H9 (cell line): ENCODE results near the gene ABCB11. TPM values are rescaled to one million over a fixed set of nuclear protein-coding genes. Genes with fewer than 3 reads are reported as not detected.

Experiments used
- DNase-seq: peaks from one replicate; pipeline ENCODE4 v3.0.0-alpha.2; 2017
- H2AFZ ChIP-seq: one replicate; pipeline ENCODE4 v1.6.1; 2013; ENCODE audit warnings: mild to moderate bottlenecking, low read length, control low read depth, moderate library complexity
- H2AK5ac ChIP-seq: 2 replicates; pipeline ENCODE4 v1.6.1; 2013; ENCODE audit warnings: low read length, control low read depth, mixed read lengths; ENCODE audit not compliant: insufficient read length
- H2BK120ac ChIP-seq: one replicate; pipeline ENCODE4 v1.6.1; 2013; ENCODE audit warnings: low read depth, mild to moderate bottlenecking, low read length, control low read depth, inconsistent platforms; ENCODE audit not compliant: poor library complexity, severe bottlenecking
- H2BK12ac ChIP-seq: 2 replicates; pipeline ENCODE4 v1.6.1; 2013; ENCODE audit warnings: low read length, control low read depth, mixed read lengths, low read depth; ENCODE audit not compliant: insufficient read length
- H2BK15ac ChIP-seq: 2 replicates; pipeline ENCODE4 v1.6.1; 2013; ENCODE audit warnings: low read depth, low read length, control low read depth
- H2BK20ac ChIP-seq: one replicate; pipeline ENCODE4 v1.6.1; 2013; ENCODE audit warnings: low read depth, mild to moderate bottlenecking, low read length, control low read depth, inconsistent platforms; ENCODE audit not compliant: poor library complexity, severe bottlenecking
- H2BK5ac ChIP-seq: 2 replicates; pipeline ENCODE4 v1.6.1; 2013; ENCODE audit warnings: low read length, control low read depth, mixed read lengths; ENCODE audit not compliant: insufficient read length
- H3K14ac ChIP-seq: 2 replicates; pipeline ENCODE4 v1.6.1; 2013; ENCODE audit warnings: low read length, control low read depth; ENCODE audit not compliant: insufficient read depth
- H3K18ac ChIP-seq: 2 replicates; pipeline ENCODE4 v1.6.1; 2013; ENCODE audit warnings: low read depth, mild to moderate bottlenecking, mixed read lengths, low read length, control low read depth; ENCODE audit not compliant: insufficient read length
- H3K23ac ChIP-seq: 2 replicates; pipeline ENCODE4 v1.6.1; 2013; ENCODE audit warnings: low read length, control low read depth, mixed read lengths, low read depth; ENCODE audit not compliant: insufficient read length
- H3K23me2 ChIP-seq: 2 replicates; pipeline ENCODE4 v1.6.1; 2013; ENCODE audit warnings: low read depth, mild to moderate bottlenecking, mixed read lengths, low read length, control low read depth; ENCODE audit not compliant: insufficient read length, poor library complexity, severe bottlenecking
- H3K27ac ChIP-seq: 2 replicates; pipeline ENCODE4 v1.5.1; 2013; ENCODE audit warnings: low read length, control low read depth, mixed read lengths, low read depth; ENCODE audit not compliant: insufficient read length
- H3K27me3 ChIP-seq: 2 replicates; pipeline ENCODE4 v1.6.1; 2013; ENCODE audit warnings: low read length, control low read depth, inconsistent platforms; ENCODE audit not compliant: insufficient read depth
- H3K4ac ChIP-seq: 2 replicates; pipeline ENCODE4 v1.6.1; 2013; ENCODE audit warnings: low read depth, mild to moderate bottlenecking, control low read depth, inconsistent platforms, low read length, moderate library complexity
- H3K4me1 ChIP-seq: 2 replicates; pipeline ENCODE4 v1.6.1; 2013; ENCODE audit warnings: low read length, control low read depth, inconsistent platforms; ENCODE audit not compliant: insufficient read depth
- H3K4me2 ChIP-seq: 2 replicates; pipeline ENCODE4 v1.6.1; 2013; ENCODE audit warnings: low read length, control low read depth, mixed read lengths; ENCODE audit not compliant: insufficient read length, insufficient read depth
- H3K56ac ChIP-seq: 2 replicates; pipeline ENCODE4 v1.6.1; 2013; ENCODE audit warnings: low read depth, mild to moderate bottlenecking, mixed read lengths, low read length, control low read depth; ENCODE audit not compliant: insufficient read length
- H3K79me1 ChIP-seq: 2 replicates; pipeline ENCODE4 v1.6.1; 2013; ENCODE audit warnings: low read depth, mild to moderate bottlenecking, moderate library complexity, low read length, control low read depth, inconsistent platforms; ENCODE audit not compliant: insufficient read depth, poor library complexity, severe bottlenecking
- H3K79me2 ChIP-seq: 2 replicates; pipeline ENCODE4 v1.6.1; 2013; ENCODE audit warnings: low read length, control low read depth, inconsistent platforms; ENCODE audit not compliant: insufficient read depth
- H3K9ac ChIP-seq: 2 replicates; pipeline ENCODE4 v1.6.1; 2013; ENCODE audit warnings: low read length, control low read depth, mixed read lengths; ENCODE audit not compliant: insufficient read length; ENCODE audit errors: extremely low read depth
- H3K9me3 ChIP-seq: one replicate; pipeline ENCODE4 v1.6.1; 2013; ENCODE audit warnings: low read depth, low read length, inconsistent platforms; ENCODE audit not compliant: control insufficient read depth
- H3T11ph ChIP-seq: one replicate; pipeline ENCODE4 v1.6.1; 2013; ENCODE audit warnings: mild to moderate bottlenecking, low read length, control low read depth, inconsistent platforms
- H4K20me1 ChIP-seq: one replicate; pipeline ENCODE4 v1.6.1; 2013; ENCODE audit not compliant: control insufficient read depth, insufficient read length, insufficient read depth
- H4K5ac ChIP-seq: 2 replicates; pipeline ENCODE4 v1.6.1; 2013; ENCODE audit warnings: low read depth, mild to moderate bottlenecking, mixed read lengths, low read length, control low read depth; ENCODE audit not compliant: insufficient read length
- H4K8ac ChIP-seq: replicated peaks from 2 replicates; pipeline ENCODE4 v1.6.1; 2013; ENCODE audit warnings: low read length, control low read depth, mixed read lengths, low read depth; ENCODE audit not compliant: insufficient read length
- H4K91ac ChIP-seq: 2 replicates; pipeline ENCODE4 v1.6.1; 2013; ENCODE audit warnings: low read depth, mild to moderate bottlenecking, moderate library complexity, mixed read lengths, low read length, control low read depth; ENCODE audit not compliant: insufficient read length
- H3K27ac Mint-ChIP-seq, 3 experiments: 2 replicates in 2 of 3; 3 replicates in 1 of 3; pipeline ENCODE4 v1.8.0; 2020 to 2021; ENCODE audit warnings: mixed read lengths in 3 of 3, mild to moderate bottlenecking in 1 of 3, moderate library complexity in 1 of 3
- H3K27me3 Mint-ChIP-seq: 2 replicates; pipeline ENCODE4 v1.8.0; 2021; ENCODE audit warnings: low read depth, mild to moderate bottlenecking, moderate library complexity, mixed read lengths
- H3K36me3 Mint-ChIP-seq, 3 experiments: 2 replicates in 2 of 3; 3 replicates in 1 of 3; pipeline ENCODE4 v1.8.0; 2020 to 2021; ENCODE audit warnings: low read depth in 3 of 3, mixed read lengths in 3 of 3; ENCODE audit not compliant: insufficient read depth in 1 of 3
- H3K4me1 Mint-ChIP-seq, 2 experiments: 2 replicates each; pipeline ENCODE4 v1.8.0; 2020; ENCODE audit warnings: mixed read lengths in 2 of 2
- H3K4me3 Mint-ChIP-seq, 2 experiments: 2 replicates in 1 of 2; 3 replicates in 1 of 2; pipeline ENCODE4 v1.8.0; 2020 to 2021; ENCODE audit warnings: mild to moderate bottlenecking in 2 of 2, mixed read lengths in 2 of 2, moderate library complexity in 1 of 2
- H3K9me3 Mint-ChIP-seq, 2 experiments: 2 replicates in 1 of 2; 3 replicates in 1 of 2; pipeline ENCODE4 v1.8.0; 2020; ENCODE audit warnings: mild to moderate bottlenecking in 2 of 2, mixed read lengths in 2 of 2, moderate library complexity in 1 of 2
- CTCF ChIP-seq: fragments of 200-600 bp; sonication (generic); conservative IDR thresholded peaks from 3 replicates; pipeline ENCODE4 v1.8.0; 2021; ENCODE audit warnings: antibody characterized with exemption, mild to moderate bottlenecking
- WGBS: extraction: QIAGEN DNeasy Blood & Tissue Kit; methylation state at CpG from one replicate; pipeline ENCODE4 v1.1.7; 2013; ENCODE audit warnings: missing lambda C conversion rate, low lambda C conversion rate, mixed read lengths; ENCODE audit not compliant: insufficient read length; ENCODE audit errors: extremely low coverage; 5-methylcytosine and 5-hydroxymethylcytosine counted together
- total RNA-seq: library from RNA; stranded (reverse); gene quantifications from 2 replicates; pipeline ENCODE4 v1.2.1, GENCODE V29; 2021

Gene ABCB11
- total RNA-seq, 1 experiment from 2014 or later, result not detected

GRCh38 chr2:168944065-168944464, 87.1 kb downstream of the ABCB11 start:
- no peak overlapping the region for H3K23ac ChIP-seq
- no peak overlapping the region for H3K56ac ChIP-seq
- peak; percentile 51 for DNase-seq
- TF ChIP-seq CTCF, result peak; percentile 42; the same call in 2 of the 3 replicates
- no peak overlapping the region for H3K14ac ChIP-seq
- H3K27ac Mint-ChIP-seq, result peak overlapping the region in 1 of 3 experiments; percentile 0; a peak in 1 of 7 replicates
- no peak overlapping the region for H2AFZ ChIP-seq
- no peak overlapping the region for H2BK15ac ChIP-seq
- H2BK120ac ChIP-seq, result no peak overlapping the region
- H2AK5ac ChIP-seq, result no peak overlapping the region
- H4K5ac ChIP-seq, result no peak overlapping the region
- no peaks in the 10 kb centered on the region for H3K4me1 ChIP-seq
- peaks cover 0 to 3% of the 10 kb centered on the region in 2 experiments; a peak in 1 of 4 replicates for H3K4me1 Mint-ChIP-seq
- no peaks in the 10 kb centered on the region for H3K9me3 ChIP-seq
- no peak overlapping the region for H3K9ac ChIP-seq
- no peaks in the 10 kb centered on the region for H4K20me1 ChIP-seq
- H3K4ac ChIP-seq, result no peak overlapping the region
- no peak overlapping the region for H2BK5ac ChIP-seq
- H4K8ac ChIP-seq, result no peak overlapping the region
- no peak overlapping the region for H2BK12ac ChIP-seq
- no peak overlapping the region for H3K4me3 Mint-ChIP-seq
- H3K4me2 ChIP-seq, result no peak overlapping the region
- H3K79me1 ChIP-seq, result no peaks in the 10 kb centered on the region
- no CpG with 5 or more reads among the region's 3 CpGs for WGBS
- no peaks in the 10 kb centered on the region for H3K79me2 ChIP-seq
- no peaks in the 10 kb centered on the region for H3K27me3 Mint-ChIP-seq
- H3T11ph ChIP-seq, result no peak overlapping the region
- H3K18ac ChIP-seq, result no peak overlapping the region
- no peaks in the 10 kb centered on the region for H3K36me3 Mint-ChIP-seq
- no peak overlapping the region for H2BK20ac ChIP-seq
- no peaks in the 10 kb centered on the region; a peak in 2 of 5 replicates for H3K9me3 Mint-ChIP-seq
- no peak overlapping the region for H3K27ac ChIP-seq
- H3K27me3 ChIP-seq, result no peaks in the 10 kb centered on the region
- no peaks in the 10 kb centered on the region for H3K23me2 ChIP-seq
- no peak overlapping the region for H4K91ac ChIP-seq
